Measurements from ENCODE around the gene DLGAP1.

Gene DLGAP1

GRCh38 chr18:3722649-3723433 is 732.3 kb downstream of the DLGAP1 start:
- Mint-ChIP-seq H3K36me3 (no peaks in the 10 kb centered on the region), H3K4me3 (no peak overlapping the region), H3K27ac (no peak overlapping the region), H3K9me3 (no peaks in the 10 kb centered on the region), H3K27me3 (peaks cover 0 to 11% of the 10 kb centered on the region in 2 donors), H3K4me1 (peaks cover 11 to 20% of the 10 kb centered on the region in 2 donors)
- ATAC-seq (replicated peaks) (no peak), DNase-seq (no peak)

GRCh38 chr18:3721771-3722648 is 733.1 kb downstream of the DLGAP1 start:
- no peak for ATAC-seq (replicated peaks)
- Mint-ChIP-seq H3K4me1 (peaks cover 11 to 20% of the 10 kb centered on the region in 2 donors), H3K27me3 (peaks cover 0 to 8% of the 10 kb centered on the region in 2 donors), H3K36me3 (no peaks in the 10 kb centered on the region), H3K9me3 (no peaks in the 10 kb centered on the region), H3K27ac (no peak overlapping the region), H3K4me3 (no peak overlapping the region)
- DNase-seq, result no peak

GRCh38 chr18:3720818-3721545 is 734.1 kb downstream of the DLGAP1 start:
- Mint-ChIP-seq H3K9me3 (no peaks in the 10 kb centered on the region), H3K27me3 (peaks cover 0 to 7% of the 10 kb centered on the region in 2 donors), H3K4me3 (no peak overlapping the region), H3K4me1 (peaks cover 8 to 14% of the 10 kb centered on the region in 2 donors), H3K27ac (no peak overlapping the region), H3K36me3 (no peaks in the 10 kb centered on the region)
- ATAC-seq (replicated peaks) (no peak), DNase-seq (no peak)

DNA sequence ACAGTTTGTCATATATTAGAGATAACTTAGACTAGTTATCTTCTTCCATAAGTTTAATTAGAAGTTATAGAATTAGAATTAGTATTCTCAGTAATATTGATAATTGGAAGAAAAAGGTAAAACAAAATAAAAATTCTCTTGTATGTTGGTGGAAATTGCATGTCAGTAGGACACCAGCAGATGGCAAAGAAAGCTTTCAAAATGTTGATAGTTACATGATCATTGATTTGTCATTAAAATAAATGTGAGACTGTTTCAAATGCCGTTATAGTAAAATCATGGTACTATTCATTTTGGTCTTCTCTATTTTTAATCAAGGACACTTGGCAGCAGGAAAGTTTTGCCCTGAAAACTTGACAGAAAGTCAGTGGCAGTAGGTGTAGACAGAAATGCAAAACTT is 734.9 kb downstream of the DLGAP1 start:
- no peaks in the 10 kb centered on the region for H3K9me3 Mint-ChIP-seq
- H3K36me3 Mint-ChIP-seq, result no peaks in the 10 kb centered on the region
- peaks cover 0 to 7% of the 10 kb centered on the region in 2 donors for H3K27me3 Mint-ChIP-seq
- no peak overlapping the region for H3K27ac Mint-ChIP-seq
- peaks cover 2 to 6% of the 10 kb centered on the region in 2 donors for H3K4me1 Mint-ChIP-seq
- no peak for DNase-seq
- no peak overlapping the region for H3K4me3 Mint-ChIP-seq
- ATAC-seq (replicated peaks), result no peak

DNA sequence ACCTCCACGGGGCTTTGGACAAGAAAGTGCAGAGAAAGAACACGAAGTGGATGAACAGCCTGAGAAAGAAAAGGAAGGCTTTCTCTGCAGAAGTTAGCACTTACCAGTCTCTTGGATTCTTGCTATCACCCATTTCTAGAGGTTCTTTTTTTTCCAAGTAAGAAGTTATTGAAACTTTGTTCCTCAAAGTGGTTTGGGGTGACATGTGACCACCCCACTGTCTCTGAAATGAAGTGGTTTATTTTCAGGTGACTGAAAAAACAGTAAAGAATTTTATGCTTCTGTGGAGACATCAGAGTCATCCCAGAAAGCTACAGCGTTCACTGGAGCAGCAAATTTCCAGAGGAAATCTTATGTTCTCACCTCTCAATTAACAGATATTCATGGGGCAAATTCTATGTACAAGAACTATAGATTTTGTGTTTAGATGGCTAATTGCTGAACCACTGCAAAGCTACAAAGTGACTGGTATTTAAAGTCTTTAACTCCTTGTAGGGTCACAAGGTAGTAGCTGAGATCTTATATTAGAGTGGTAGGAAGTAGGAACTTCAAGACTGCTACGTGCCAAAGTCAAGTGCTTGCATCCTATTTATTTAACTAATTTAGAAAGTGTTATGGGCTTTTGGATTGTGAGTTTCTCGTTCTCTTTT is 737.6 kb downstream of the DLGAP1 start:
- no peaks in the 10 kb centered on the region for H3K9me3 Mint-ChIP-seq
- H3K27ac Mint-ChIP-seq, result no peak overlapping the region
- no peak overlapping the region for H3K4me3 Mint-ChIP-seq
- peaks cover 0 to 8% of the 10 kb centered on the region in 2 donors for H3K4me1 Mint-ChIP-seq
- ATAC-seq (replicated peaks) (no peak), DNase-seq (no peak)
- H3K27me3 Mint-ChIP-seq, result peaks cover 0 to 3% of the 10 kb centered on the region in 2 donors
- no peaks in the 10 kb centered on the region for H3K36me3 Mint-ChIP-seq

DNA sequence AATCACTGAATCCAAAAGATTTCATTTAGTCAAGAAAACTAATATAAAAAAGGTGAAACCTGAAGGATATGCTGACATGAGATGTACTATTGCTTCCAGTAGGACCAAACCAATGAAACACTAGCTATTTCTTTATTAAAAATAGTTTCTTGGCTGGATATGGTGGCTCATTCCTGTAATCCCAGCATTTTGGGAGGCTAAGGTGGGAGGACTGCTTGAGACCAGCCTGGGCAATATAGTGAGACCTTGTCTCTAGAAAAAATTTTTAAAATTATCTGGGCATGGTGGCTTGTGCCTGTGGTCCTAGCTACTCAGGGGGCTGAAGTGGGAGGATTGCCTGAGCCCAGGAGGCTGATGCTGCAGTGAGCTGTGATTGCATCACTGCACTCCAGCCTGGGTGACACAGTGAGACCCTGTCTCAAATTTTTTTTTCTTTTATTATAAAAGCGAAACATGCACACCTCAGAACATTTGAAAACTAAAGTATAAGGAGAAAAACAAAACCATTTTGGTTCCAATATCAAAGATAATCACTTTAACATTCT is 738.9 kb downstream of the DLGAP1 start:
- DNase-seq (no peak), ATAC-seq (replicated peaks) (no peak)
- Mint-ChIP-seq H3K4me1 (peaks cover 0 to 8% of the 10 kb centered on the region in 2 donors), H3K9me3 (no peaks in the 10 kb centered on the region), H3K4me3 (no peak overlapping the region), H3K27me3 (peaks cover 0 to 3% of the 10 kb centered on the region in 2 donors), H3K36me3 (no peaks in the 10 kb centered on the region), H3K27ac (no peak overlapping the region)

DNA sequence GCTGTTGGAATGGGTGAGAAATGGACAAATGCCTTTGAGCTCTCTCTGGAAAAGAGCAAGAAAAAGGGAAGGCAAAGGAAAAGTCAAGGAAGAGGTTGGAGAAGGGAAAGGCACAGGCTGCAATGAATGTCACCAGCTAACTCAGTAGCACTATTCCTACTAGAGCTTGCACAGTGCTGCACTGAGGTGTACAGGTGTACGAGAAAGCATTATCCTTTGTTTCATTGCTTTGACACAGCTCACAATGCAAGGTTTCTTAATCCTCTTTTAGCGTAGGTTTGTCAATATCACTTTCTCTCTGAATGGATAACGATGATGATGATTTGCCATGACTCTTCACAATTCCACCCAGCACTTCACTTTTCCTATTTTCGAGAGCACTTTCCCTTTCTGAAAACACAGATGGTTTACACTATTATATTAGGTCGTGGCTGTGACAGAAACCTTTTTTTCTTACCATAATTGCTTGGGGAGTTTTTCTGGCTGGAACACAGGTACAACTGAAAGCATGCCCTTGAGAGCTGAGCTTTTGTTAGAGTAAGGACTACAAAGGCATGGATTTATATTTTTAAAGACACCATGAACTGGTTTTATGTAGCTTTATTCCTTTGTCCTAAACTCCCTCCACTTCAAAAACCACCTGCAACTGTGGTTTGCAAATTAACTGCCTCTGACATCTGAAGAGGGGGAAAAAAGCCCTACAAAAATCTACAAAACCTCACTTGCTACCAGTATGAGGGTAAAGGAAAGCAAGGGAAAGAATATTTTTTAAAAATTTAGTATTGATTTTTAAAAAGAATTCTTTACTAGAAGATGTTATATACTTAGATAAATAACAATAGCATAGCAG is 739.7 kb downstream of the DLGAP1 start:
- peaks cover 0 to 8% of the 10 kb centered on the region in 2 donors for H3K27me3 Mint-ChIP-seq
- H3K4me1 Mint-ChIP-seq, result peaks cover 3 to 8% of the 10 kb centered on the region in 2 donors
- DNase-seq (no peak), ATAC-seq (replicated peaks) (no peak)
- H3K27ac Mint-ChIP-seq, result no peak overlapping the region
- H3K4me3 Mint-ChIP-seq, result no peak overlapping the region
- no peaks in the 10 kb centered on the region for H3K36me3 Mint-ChIP-seq
- H3K9me3 Mint-ChIP-seq, result no peaks in the 10 kb centered on the region

DNA sequence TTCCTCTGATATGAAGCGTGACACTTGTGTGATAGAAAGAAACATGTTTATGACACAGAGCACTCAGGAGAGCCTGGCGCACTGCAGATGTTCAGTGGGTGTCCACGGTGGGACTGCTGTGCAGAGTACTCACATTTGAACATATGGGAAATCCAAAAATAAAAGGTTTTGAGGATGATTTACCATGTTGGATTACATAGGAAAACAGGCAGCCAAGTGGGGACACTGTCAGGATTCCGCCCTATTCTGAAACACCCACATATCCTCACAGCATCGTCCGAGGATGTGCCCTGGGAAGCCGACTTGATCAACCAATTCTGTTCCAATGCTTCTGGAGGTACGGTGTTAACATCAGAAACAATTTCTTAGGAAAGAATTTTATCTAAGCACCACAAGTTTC is 741.4 kb downstream of the DLGAP1 start:
- no peaks in the 10 kb centered on the region for H3K9me3 Mint-ChIP-seq
- DNase-seq (no peak), ATAC-seq (replicated peaks) (no peak)
- no peaks in the 10 kb centered on the region for H3K36me3 Mint-ChIP-seq
- H3K4me3 Mint-ChIP-seq, result no peak overlapping the region
- peaks cover 4 to 8% of the 10 kb centered on the region in 2 donors for H3K4me1 Mint-ChIP-seq
- no peak overlapping the region for H3K27ac Mint-ChIP-seq
- peaks cover 0 to 9% of the 10 kb centered on the region in 2 donors for H3K27me3 Mint-ChIP-seq

- Mint-ChIP-seq H3K4me1 (peaks cover 4 to 8% of the 10 kb centered on the region in 2 donors), H3K27ac (no peak overlapping the region), H3K36me3 (no peaks in the 10 kb centered on the region), H3K9me3 (no peaks in the 10 kb centered on the region), H3K27me3 (peaks cover 0 to 7% of the 10 kb centered on the region in 2 donors), H3K4me3 (no peak overlapping the region)
- DNase-seq (no peak), ATAC-seq (replicated peaks) (peak; percentile 38 to 45)
Measured at GRCh38 chr18:3713166-3713565, 741.9 kb downstream of the DLGAP1 start.

- Mint-ChIP-seq H3K4me3 (no peak overlapping the region), H3K4me1 (peaks cover 4 to 8% of the 10 kb centered on the region in 2 donors), H3K27ac (no peak overlapping the region), H3K27me3 (peaks cover 0 to 6% of the 10 kb centered on the region in 2 donors), H3K36me3 (no peaks in the 10 kb centered on the region), H3K9me3 (no peaks in the 10 kb centered on the region)
- ATAC-seq (replicated peaks) (no peak), DNase-seq (no peak)
Measured at GRCh38 chr18:3712491-3712890, 742.6 kb downstream of the DLGAP1 start.

GRCh38 chr18:3710712-3711301 is 744.3 kb downstream of the DLGAP1 start:
- DNase-seq (no peak), ATAC-seq (replicated peaks) (no peak)
- Mint-ChIP-seq H3K27ac (no peak overlapping the region), H3K36me3 (no peaks in the 10 kb centered on the region), H3K4me3 (no peak overlapping the region), H3K9me3 (no peaks in the 10 kb centered on the region), H3K27me3 (peaks cover 0 to 6% of the 10 kb centered on the region in 2 donors), H3K4me1 (peaks cover 4 to 8% of the 10 kb centered on the region in 2 donors)

GRCh38 chr18:3709205-3709604 is 745.9 kb downstream of the DLGAP1 start:
- Mint-ChIP-seq H3K27ac (no peak overlapping the region), H3K4me1 (peaks cover 4 to 8% of the 10 kb centered on the region in 2 donors), H3K4me3 (no peak overlapping the region), H3K27me3 (peaks cover 0 to 6% of the 10 kb centered on the region in 2 donors), H3K36me3 (no peaks in the 10 kb centered on the region), H3K9me3 (no peaks in the 10 kb centered on the region)
- no peak for ATAC-seq (replicated peaks)
- DNase-seq, result no peak

Measured in stimulated activated naive B cell treated with anti-CD40 and anti-IgM and Interleukin-4, amounts not matched to agents 10 μg/mL and 1 μg/mL and 100 μg/mL, for 72 hours (primary cell).